Bronchus fibroblast of lung (primary cell): ENCODE results near the gene SCFD1. TPM values are rescaled to one million over a fixed set of nuclear protein-coding genes. Genes with fewer than 3 reads are reported as not detected.

Experiments used
- total RNA-seq: library from RNA; depleted of rRNA; stranded (reverse); fragments of >200 nt; gene quantifications from 2 replicates; pipeline ENCODE4 v1.2.3, GENCODE V29; 2015

SCFD1 gene, protein sequence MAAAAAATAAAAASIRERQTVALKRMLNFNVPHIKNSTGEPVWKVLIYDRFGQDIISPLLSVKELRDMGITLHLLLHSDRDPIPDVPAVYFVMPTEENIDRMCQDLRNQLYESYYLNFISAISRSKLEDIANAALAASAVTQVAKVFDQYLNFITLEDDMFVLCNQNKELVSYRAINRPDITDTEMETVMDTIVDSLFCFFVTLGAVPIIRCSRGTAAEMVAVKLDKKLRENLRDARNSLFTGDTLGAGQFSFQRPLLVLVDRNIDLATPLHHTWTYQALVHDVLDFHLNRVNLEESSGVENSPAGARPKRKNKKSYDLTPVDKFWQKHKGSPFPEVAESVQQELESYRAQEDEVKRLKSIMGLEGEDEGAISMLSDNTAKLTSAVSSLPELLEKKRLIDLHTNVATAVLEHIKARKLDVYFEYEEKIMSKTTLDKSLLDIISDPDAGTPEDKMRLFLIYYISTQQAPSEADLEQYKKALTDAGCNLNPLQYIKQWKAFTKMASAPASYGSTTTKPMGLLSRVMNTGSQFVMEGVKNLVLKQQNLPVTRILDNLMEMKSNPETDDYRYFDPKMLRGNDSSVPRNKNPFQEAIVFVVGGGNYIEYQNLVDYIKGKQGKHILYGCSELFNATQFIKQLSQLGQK
- 45.5 and 46.4 TPM in 2 replicates for total RNA-seq

GRCh38 chr14:30621940-30622830 lies at the start of gene SCFD1:
SCFD1 (plus strand) TSS chr14:30622319; CDS start chr14:30622339, 20 bp downstream.

Other genes with a start within 250 kb of the SCFD1 start
- gene G2E3, start 63.2 kb upstream of the SCFD1 start, total RNA-seq: 11.9 and 18.0 TPM in 2 replicates